Left lobe of liver (tissue), 2 donors: ENCODE measurements around the gene GADD45B. TPM values are rescaled to one million over a fixed set of nuclear protein-coding genes. Genes with fewer than 3 reads are reported as not detected.
"Not testable (repeated sequence)": the region's sequence is repeated elsewhere in the genome, so short reads cannot be mapped to it uniquely, and the experiment has no call there.

ENCODE experiments used
- ATAC-seq: fragments of 200-7000 bp; cut with Tn5 transposase; one replicate; pipeline ENCODE4 v1.9.1; 2020; ENCODE audit warnings: mild to moderate bottlenecking, moderate library complexity
- DNase-seq: peaks from one replicate; pipeline ENCODE4 v3.0.0-alpha.2; 2020; ENCODE audit warnings: low spot score
- total RNA-seq: library from RNA; stranded (reverse); gene quantifications from one replicate; pipeline ENCODE4 v1.2.1, GENCODE V29; 2021
- donor health status: DM: no; HTN: no; CAD: no; lungs with moderate emphysema.
- donor health status: DM: no; HTN: yes; CAD: no.

The GADD45B gene
- total RNA-seq, 1 donor from 2014 or later, result 52.1 TPM

- ATAC-seq (no peak), DNase-seq (no peak)
Measured at GRCh38 chr19:2443785-2444182, 32.1 kb upstream of the GADD45B start.

- DNase-seq (no peak), ATAC-seq (no peak)
Measured at GRCh38 chr19:2444251-2445002, 31.5 kb upstream of the GADD45B start.

GRCh38 chr19:2446381-2446780, 29.5 kb upstream of the GADD45B start:
- DNase-seq (no peak), ATAC-seq (no peak)

GRCh38 chr19:2449019-2449418, 26.9 kb upstream of the GADD45B start:
- DNase-seq, result no peak
- no peak for ATAC-seq

GRCh38 chr19:2451138-2451537, 24.8 kb upstream of the GADD45B start:
- no peak for DNase-seq
- no peak for ATAC-seq

GRCh38 chr19:2451741-2452140, 24.2 kb upstream of the GADD45B start:
- ATAC-seq (no peak), DNase-seq (no peak)

GRCh38 chr19:2453431-2454025, 22.4 kb upstream of the GADD45B start:
- DNase-seq (no peak), ATAC-seq (no peak)

GRCh38 chr19:2454199-2454961, 21.5 kb upstream of the GADD45B start:
- DNase-seq (no peak), ATAC-seq (no peak)

GRCh38 chr19:2454962-2455850, 20.7 kb upstream of the GADD45B start:
- ATAC-seq (no peak), DNase-seq (no peak)

GRCh38 chr19:2455851-2456570, 19.9 kb upstream of the GADD45B start:
- DNase-seq, result no peak

GRCh38 chr19:2457394-2458037, 18.4 kb upstream of the GADD45B start:
- DNase-seq (no peak), ATAC-seq (no peak)

More at GRCh38 chr19:2455851-2456570, 19.9 kb upstream of the GADD45B start:
- ATAC-seq, result no peak

- peak; percentile 27 for ATAC-seq
Measured at GRCh38 chr19:2458054-2458453, 17.9 kb upstream of the GADD45B start.

GRCh38 chr19:2458776-2459175, 17.2 kb upstream of the GADD45B start:
- DNase-seq, result peak; percentile 81
- ATAC-seq, result peak; percentile 9

More at GRCh38 chr19:2458054-2458453, 17.9 kb upstream of the GADD45B start:
- DNase-seq, result no peak

- DNase-seq (no peak), ATAC-seq (no peak)
Measured at GRCh38 chr19:2460245-2460644, 15.7 kb upstream of the GADD45B start.

- DNase-seq, result peak; percentile 67
- peak; percentile 61 for ATAC-seq
Measured at GRCh38 chr19:2461751-2462634, 13.9 kb upstream of the GADD45B start.

GRCh38 chr19:2462635-2463421, 13.1 kb upstream of the GADD45B start:
- ATAC-seq (peak; percentile 71), DNase-seq (peak; percentile 85)

GRCh38 chr19:2463694-2464093, 12.2 kb upstream of the GADD45B start:
- not testable (repeated sequence) for DNase-seq, ATAC-seq

- no peak for ATAC-seq
Measured at GRCh38 chr19:2464389-2464788, 11.5 kb upstream of the GADD45B start.

More at GRCh38 chr19:2464389-2464788, 11.5 kb upstream of the GADD45B start:
- DNase-seq, result no peak
